ENCODE measurements around the gene ARHGEF17. TPM values are rescaled to one million over a fixed set of nuclear protein-coding genes. Genes with fewer than 3 reads are reported as not detected.

Gene ARHGEF17
- total RNA-seq, 2 experiments from 2014 or later = 0.18 TPM; not detected in 1

- Mint-ChIP-seq H3K27me3 (ENCODE audit: low read depth) (no peaks in the 10 kb centered on the region), H3K9me3 (ENCODE audit: insufficient read depth) (no peaks in the 10 kb centered on the region), H3K27ac (no peak overlapping the region), H3K4me1 (ENCODE audit: low read depth) (peaks cover 4% of the 10 kb centered on the region), H3K36me3 (ENCODE audit: low read depth) (peaks cover 18% of the 10 kb centered on the region), H3K4me3 (no peak overlapping the region)
- ChIA-PET POLR2A (no interaction called here), CTCF (interaction anchor here (0.7 to 3.3 kb wide), 7 partner anchors 10 to 258 kb away, joined by 3 to 11 read pairs (median 3); no protein-coding TSS in a partner anchor)
- DNase-seq (peak; percentile 41), ATAC-seq (peak; percentile 46)
These were observed 94.7 kb downstream of the ARHGEF17 start for GRCh38 chr11:73402834-73403185.

GRCh38 chr11:73403541-73403940, 95.5 kb downstream of the ARHGEF17 start:
- POLR2A ChIA-PET = no interaction called here
- Mint-ChIP-seq H3K9me3 (ENCODE audit: insufficient read depth) (no peaks in the 10 kb centered on the region), H3K4me1 (ENCODE audit: low read depth) (peaks cover 4% of the 10 kb centered on the region), H3K36me3 (ENCODE audit: low read depth) (peaks cover 21% of the 10 kb centered on the region), H3K27ac (no peak overlapping the region), H3K27me3 (ENCODE audit: low read depth) (no peaks in the 10 kb centered on the region), H3K4me3 (no peak overlapping the region)
- CTCF ChIA-PET = interaction anchor here (1.6 to 3.3 kb wide), 2 partner anchors 11 to 257 kb away, joined by 10 to 11 read pairs; no protein-coding TSS in a partner anchor
- ATAC-seq (no peak), DNase-seq (no peak)

GRCh38 chr11:73404048-73404447, 96.0 kb downstream of the ARHGEF17 start:
- Mint-ChIP-seq H3K36me3 (ENCODE audit: low read depth) (peaks cover 25% of the 10 kb centered on the region), H3K4me1 (ENCODE audit: low read depth) (peaks cover 4% of the 10 kb centered on the region), H3K27ac (no peak overlapping the region), H3K27me3 (ENCODE audit: low read depth) (no peaks in the 10 kb centered on the region), H3K9me3 (ENCODE audit: insufficient read depth) (no peaks in the 10 kb centered on the region), H3K4me3 (no peak overlapping the region)
- ATAC-seq (no peak), DNase-seq (no peak)
- POLR2A ChIA-PET = no interaction called here
- CTCF ChIA-PET = interaction anchor here (1.6 kb wide), 1 partner anchor 257 kb away, joined by 10 read pairs; no protein-coding TSS in a partner anchor

- H3K9me3 Mint-ChIP-seq (ENCODE audit: insufficient read depth) = no peaks in the 10 kb centered on the region
- H3K27ac Mint-ChIP-seq = no peak overlapping the region
- no peak overlapping the region for H3K4me3 Mint-ChIP-seq
- no peaks in the 10 kb centered on the region for H3K4me1 Mint-ChIP-seq (ENCODE audit: low read depth)
- H3K36me3 Mint-ChIP-seq (ENCODE audit: low read depth) = peaks cover 30% of the 10 kb centered on the region
- ATAC-seq (no peak), DNase-seq (no peak)
- POLR2A ChIA-PET = interaction anchor here (0.6 kb wide), 1 partner anchor 52 kb away, joined by 3 read pairs; no protein-coding TSS in a partner anchor
- CTCF ChIA-PET = no interaction called here
- no peaks in the 10 kb centered on the region for H3K27me3 Mint-ChIP-seq (ENCODE audit: low read depth)
These were observed 96.5 kb downstream of the ARHGEF17 start for GRCh38 chr11:73404506-73405145.

GRCh38 chr11:73405146-73405510, 97.1 kb downstream of the ARHGEF17 start:
- no peak overlapping the region for H3K4me3 Mint-ChIP-seq
- H3K9me3 Mint-ChIP-seq (ENCODE audit: insufficient read depth) = no peaks in the 10 kb centered on the region
- no peak overlapping the region for H3K27ac Mint-ChIP-seq
- H3K4me1 Mint-ChIP-seq (ENCODE audit: low read depth) = no peaks in the 10 kb centered on the region
- CTCF ChIA-PET = no interaction called here
- ATAC-seq (no peak), DNase-seq (no peak)
- POLR2A ChIA-PET = interaction anchor here (0.6 kb wide), 1 partner anchor 53 kb away, joined by 3 read pairs; no protein-coding TSS in a partner anchor
- peaks cover 29% of the 10 kb centered on the region for H3K36me3 Mint-ChIP-seq (ENCODE audit: low read depth)
- no peaks in the 10 kb centered on the region for H3K27me3 Mint-ChIP-seq (ENCODE audit: low read depth)

- ATAC-seq (no peak), DNase-seq (no peak)
- Mint-ChIP-seq H3K4me1 (ENCODE audit: low read depth) (no peaks in the 10 kb centered on the region), H3K9me3 (ENCODE audit: insufficient read depth) (no peaks in the 10 kb centered on the region), H3K27ac (peak overlapping the region; percentile 5), H3K27me3 (ENCODE audit: low read depth) (no peaks in the 10 kb centered on the region), H3K4me3 (no peak overlapping the region), H3K36me3 (ENCODE audit: low read depth) (peaks cover 32% of the 10 kb centered on the region)
- POLR2A ChIA-PET = no interaction called here
- CTCF ChIA-PET = interaction anchor here (0.7 to 1.9 kb wide), 7 partner anchors 8 to 255 kb away, joined by 3 to 8 read pairs (median 4); no protein-coding TSS in a partner anchor
These were observed 98.1 kb downstream of the ARHGEF17 start for GRCh38 chr11:73406131-73406530.

GRCh38 chr11:73406619-73407018, 98.5 kb downstream of the ARHGEF17 start:
- Mint-ChIP-seq H3K9me3 (ENCODE audit: insufficient read depth) (no peaks in the 10 kb centered on the region), H3K4me3 (no peak overlapping the region), H3K36me3 (ENCODE audit: low read depth) (peaks cover 32% of the 10 kb centered on the region), H3K27me3 (ENCODE audit: low read depth) (no peaks in the 10 kb centered on the region), H3K4me1 (ENCODE audit: low read depth) (no peaks in the 10 kb centered on the region), H3K27ac (peak overlapping the region; percentile 4)
- no peak for DNase-seq
- ChIA-PET CTCF (interaction anchor here (0.8 to 1.9 kb wide), 9 partner anchors 10 to 254 kb away, joined by 3 to 8 read pairs (median 4); no protein-coding TSS in a partner anchor), POLR2A (no interaction called here)
- ATAC-seq = no peak

GRCh38 chr11:73409431-73409830, 101.4 kb downstream of the ARHGEF17 start:
- no peaks in the 10 kb centered on the region for H3K27me3 Mint-ChIP-seq (ENCODE audit: low read depth)
- H3K4me3 Mint-ChIP-seq = no peak overlapping the region
- ATAC-seq (no peak), DNase-seq (no peak)
- H3K36me3 Mint-ChIP-seq (ENCODE audit: low read depth) = peaks cover 37% of the 10 kb centered on the region
- H3K9me3 Mint-ChIP-seq (ENCODE audit: insufficient read depth) = no peaks in the 10 kb centered on the region
- CTCF ChIA-PET = interaction anchor here (1.0 kb wide), 1 partner anchor 216 kb away, joined by 3 read pairs; no protein-coding TSS in a partner anchor
- POLR2A ChIA-PET = no interaction called here
- H3K27ac Mint-ChIP-seq = no peak overlapping the region
- peaks cover 3% of the 10 kb centered on the region for H3K4me1 Mint-ChIP-seq (ENCODE audit: low read depth)

GRCh38 chr11:73410627-73411026, 102.6 kb downstream of the ARHGEF17 start:
- CTCF ChIA-PET = interaction anchor here (0.8 to 2.3 kb wide), 5 partner anchors 12 to 215 kb away, joined by 3 to 6 read pairs (median 4); no protein-coding TSS in a partner anchor
- Mint-ChIP-seq H3K4me1 (ENCODE audit: low read depth) (peaks cover 12% of the 10 kb centered on the region), H3K27ac (no peak overlapping the region), H3K4me3 (no peak overlapping the region), H3K9me3 (ENCODE audit: insufficient read depth) (no peaks in the 10 kb centered on the region), H3K36me3 (ENCODE audit: low read depth) (peaks cover 30% of the 10 kb centered on the region), H3K27me3 (ENCODE audit: low read depth) (no peaks in the 10 kb centered on the region)
- POLR2A ChIA-PET = interaction anchor here (0.7 to 1.2 kb wide), 2 partner anchors 9 to 72 kb away, joined by 5 read pairs; no protein-coding TSS in a partner anchor
- no peak for ATAC-seq
- no peak for DNase-seq

GRCh38 chr11:73411031-73411430, 103.0 kb downstream of the ARHGEF17 start:
- Mint-ChIP-seq H3K36me3 (ENCODE audit: low read depth) (peaks cover 30% of the 10 kb centered on the region), H3K27me3 (ENCODE audit: low read depth) (no peaks in the 10 kb centered on the region), H3K9me3 (ENCODE audit: insufficient read depth) (no peaks in the 10 kb centered on the region), H3K27ac (peak overlapping the region; percentile 10), H3K4me1 (ENCODE audit: low read depth) (peaks cover 12% of the 10 kb centered on the region), H3K4me3 (no peak overlapping the region)
- ChIA-PET POLR2A (interaction anchor here (0.7 to 1.2 kb wide), 2 partner anchors 10 to 72 kb away, joined by 5 read pairs; no protein-coding TSS in a partner anchor), CTCF (interaction anchor here (1.4 to 2.3 kb wide), 3 partner anchors 18 to 215 kb away, joined by 4 to 6 read pairs (median 6); no protein-coding TSS in a partner anchor)
- DNase-seq (no peak), ATAC-seq (no peak)

- no peak overlapping the region for H3K27ac Mint-ChIP-seq
- POLR2A ChIA-PET = no interaction called here
- CTCF ChIA-PET = interaction anchor here (1.4 to 2.3 kb wide), 3 partner anchors 19 to 248 kb away, joined by 4 to 6 read pairs (median 4); no protein-coding TSS in a partner anchor
These were observed 104.2 kb downstream of the ARHGEF17 start for GRCh38 chr11:73412308-73412707.

GRCh38 chr11:73413256-73413655, 105.2 kb downstream of the ARHGEF17 start:
- ATAC-seq (no peak), DNase-seq (no peak)
- ChIA-PET CTCF (interaction anchor here (0.9 to 1.6 kb wide), 5 partner anchors 62 to 249 kb away, joined by 3 to 4 read pairs (median 3); no protein-coding TSS in a partner anchor), POLR2A (no interaction called here)
- Mint-ChIP-seq H3K27me3 (ENCODE audit: low read depth) (no peaks in the 10 kb centered on the region), H3K9me3 (ENCODE audit: insufficient read depth) (no peaks in the 10 kb centered on the region), H3K36me3 (ENCODE audit: low read depth) (peaks cover 29% of the 10 kb centered on the region), H3K4me1 (ENCODE audit: low read depth) (peaks cover 12% of the 10 kb centered on the region), H3K4me3 (no peak overlapping the region), H3K27ac (no peak overlapping the region)

More at GRCh38 chr11:73412308-73412707, 104.2 kb downstream of the ARHGEF17 start:
- ATAC-seq (no peak), DNase-seq (no peak)
- no peaks in the 10 kb centered on the region for H3K9me3 Mint-ChIP-seq (ENCODE audit: insufficient read depth)
- peaks cover 27% of the 10 kb centered on the region for H3K36me3 Mint-ChIP-seq (ENCODE audit: low read depth)
- no peak overlapping the region for H3K4me3 Mint-ChIP-seq
- H3K27me3 Mint-ChIP-seq (ENCODE audit: low read depth) = no peaks in the 10 kb centered on the region
- H3K4me1 Mint-ChIP-seq (ENCODE audit: low read depth) = peaks cover 12% of the 10 kb centered on the region
